Ovary (tissue), 9 donors: ENCODE data around the gene OTULIN. TPM values are rescaled to one million over a fixed set of nuclear protein-coding genes. Genes with fewer than 3 reads are reported as not detected.

Experiments used
- DNase-seq, 5 donors: peaks; one replicate each; pipeline ENCODE4 v3.0.0-alpha.2; 2019 to 2020
- H3K27ac ChIP-seq, 2 donors: fragments of 200-600 bp; one replicate each; pipeline versions ENCODE4 v1.5.1 to v1.8.0; 2019 to 2022
- H3K27me3 ChIP-seq: fragments of 200-600 bp; one replicate; pipeline ENCODE4 v1.8.0; 2022
- H3K36me3 ChIP-seq: fragments of 200-600 bp; sonication (generic); one replicate; pipeline ENCODE4 v1.5.1; 2019
- H3K4me1 ChIP-seq: one replicate; pipeline ENCODE4 v1.8.1; 2013; ENCODE audit warnings: mild to moderate bottlenecking, moderate library complexity; ENCODE audit not compliant: insufficient read depth
- H3K4me3 ChIP-seq: fragments of 200-600 bp; sonication (generic); one replicate; pipeline ENCODE4 v1.5.1; 2017
- H3K9me3 ChIP-seq, 2 donors: fragments of 200-600 bp in 1 of 2; sonication (generic) in 1 of 2; one replicate each; pipeline versions ENCODE4 v1.5.1 to v1.8.1; 2013 to 2019; ENCODE audit warnings: mild to moderate bottlenecking in 1 of 2, moderate library complexity in 1 of 2
- EP300 ChIP-seq: sonication (generic); formaldehyde crosslinking; IDR thresholded peaks from one replicate; pipeline ENCODE4 v1.6.1; 2017; ENCODE audit warnings: antibody characterized with exemption
- POLR2A ChIP-seq: fragments of 450-650 bp; IDR thresholded peaks from one replicate; pipeline ENCODE4 v1.6.1; 2017; ENCODE audit warnings: antibody characterized with exemption, mild to moderate bottlenecking, moderate library complexity
- WGBS, 3 donors: extraction: QIAGEN DNeasy Blood & Tissue Kit in 1 of 3; methylation state at CpG; one replicate each; pipeline versions ENCODE4 v1.1.5 to v1.1.7; 2013 to 2017; 5-methylcytosine and 5-hydroxymethylcytosine counted together
- intact Hi-C, 4 donors: fragments of 100-400 bp; cut with DNase I; formaldehyde crosslinking; loops; one replicate each; pipeline versions ENCODE4 v1.11.0 to v1.15.1; 2022 to 2023
- polyA plus RNA-seq, 2 donors: library from polyadenylated mRNA; stranded (reverse); fragments of 200-250 nt in 1 of 2; fragments of 350-450 nt in 1 of 2; fragmentation: Illumina TruSeq in 1 of 2; extraction: RNeasy Lipid Tissue Mini Kit (QIAGEN cat#74804) in 1 of 2; gene quantifications; one replicate each; pipeline ENCODE4 v1.2.3, GENCODE V29; 2013 to 2014
- total RNA-seq, 7 donors: library from RNA; depleted of rRNA in 2 of 7; stranded (reverse); fragments of >200 nt in 2 of 7; fragmentation: NEBNext Ultra II Directional in 3 of 7; extraction: Animal tissue kit (Norgen Biotek cat#: 25700) in 3 of 7; gene quantifications; one replicate each; pipeline versions ENCODE4 v1.1.0 to v1.2.4, GENCODE V29; 2016 to 2023
- TF ChIP-seq, protein P1 (sequence below), 3 donors: fragments of 450-650 bp in 2 of 3; fragments of 200-600 bp in 1 of 3; IDR thresholded peaks; one replicate each; pipeline versions ENCODE4 v1.5.1 to v1.8.0; 2016 to 2022; ENCODE audit warnings: antibody characterized with exemption in 3 of 3, mild to moderate bottlenecking in 1 of 3
- donor health status: DM: no; HTN: no; CAD: no; lungs with moderate emphysema.
- donor health status: DM: no; HTN: no; CAD: no.
- donor health status: Bipolar disorder and iron deficiency.
- donor health status: DM: yes; HTN: yes; CAD: no.
- donor health status: DM: no; HTN: no; CAD: no.
- donor health status: DM: yes; HTN: yes; CAD: no.

OTULIN gene
- total and polyA plus RNA-seq, 9 donors: 4.1 to 29.3 (median 23.3) TPM

DNA sequence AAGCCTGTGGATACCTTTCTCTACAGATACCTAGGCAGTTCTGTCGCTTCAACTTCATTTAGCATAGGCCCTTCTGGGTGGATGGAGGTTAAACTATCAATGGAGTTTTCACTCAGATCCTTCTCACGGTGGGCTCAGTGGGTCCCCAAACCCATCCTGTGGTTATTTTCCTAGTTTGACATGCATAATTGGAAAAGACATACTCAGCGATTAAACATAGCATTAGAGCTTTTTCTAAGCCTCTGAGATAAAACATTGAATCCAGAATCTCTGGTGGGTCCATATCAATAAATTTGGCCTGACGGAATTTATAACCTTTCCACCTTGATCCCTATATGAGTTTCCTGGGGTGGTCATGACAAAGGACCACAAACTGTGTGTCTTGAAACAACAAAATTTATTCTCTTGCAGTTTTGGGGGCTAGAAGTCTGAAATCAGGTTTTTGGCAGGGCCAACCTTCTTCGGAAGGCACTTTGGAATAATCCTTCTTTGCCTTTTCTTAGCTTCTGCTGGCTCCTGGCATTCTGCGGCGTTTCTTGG, 1.7 kb upstream of the OTULIN start:
- Histone ChIP-seq H3K9me3 (no peaks in the 10 kb centered on the region), H3K36me3 (no peaks in the 10 kb centered on the region), H3K4me1 (peaks cover 4% of the 10 kb centered on the region), H3K4me3 (no peak overlapping the region), H3K27ac (no peak overlapping the region), H3K27me3 (no peaks in the 10 kb centered on the region)
- WGBS, 3 donors: 97 to 98% (median 98%) methylated on average over 7 of the region's 7 CpGs
- no peak for DNase-seq
- no peak for TF ChIP-seq POLR2A
- TF ChIP-seq, protein P1, sequence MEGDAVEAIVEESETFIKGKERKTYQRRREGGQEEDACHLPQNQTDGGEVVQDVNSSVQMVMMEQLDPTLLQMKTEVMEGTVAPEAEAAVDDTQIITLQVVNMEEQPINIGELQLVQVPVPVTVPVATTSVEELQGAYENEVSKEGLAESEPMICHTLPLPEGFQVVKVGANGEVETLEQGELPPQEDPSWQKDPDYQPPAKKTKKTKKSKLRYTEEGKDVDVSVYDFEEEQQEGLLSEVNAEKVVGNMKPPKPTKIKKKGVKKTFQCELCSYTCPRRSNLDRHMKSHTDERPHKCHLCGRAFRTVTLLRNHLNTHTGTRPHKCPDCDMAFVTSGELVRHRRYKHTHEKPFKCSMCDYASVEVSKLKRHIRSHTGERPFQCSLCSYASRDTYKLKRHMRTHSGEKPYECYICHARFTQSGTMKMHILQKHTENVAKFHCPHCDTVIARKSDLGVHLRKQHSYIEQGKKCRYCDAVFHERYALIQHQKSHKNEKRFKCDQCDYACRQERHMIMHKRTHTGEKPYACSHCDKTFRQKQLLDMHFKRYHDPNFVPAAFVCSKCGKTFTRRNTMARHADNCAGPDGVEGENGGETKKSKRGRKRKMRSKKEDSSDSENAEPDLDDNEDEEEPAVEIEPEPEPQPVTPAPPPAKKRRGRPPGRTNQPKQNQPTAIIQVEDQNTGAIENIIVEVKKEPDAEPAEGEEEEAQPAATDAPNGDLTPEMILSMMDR (IDR thresholded peaks at IDR 0.05): no peak
- no peak for TF ChIP-seq EP300
- intact Hi-C loops: no loop called here

DNA sequence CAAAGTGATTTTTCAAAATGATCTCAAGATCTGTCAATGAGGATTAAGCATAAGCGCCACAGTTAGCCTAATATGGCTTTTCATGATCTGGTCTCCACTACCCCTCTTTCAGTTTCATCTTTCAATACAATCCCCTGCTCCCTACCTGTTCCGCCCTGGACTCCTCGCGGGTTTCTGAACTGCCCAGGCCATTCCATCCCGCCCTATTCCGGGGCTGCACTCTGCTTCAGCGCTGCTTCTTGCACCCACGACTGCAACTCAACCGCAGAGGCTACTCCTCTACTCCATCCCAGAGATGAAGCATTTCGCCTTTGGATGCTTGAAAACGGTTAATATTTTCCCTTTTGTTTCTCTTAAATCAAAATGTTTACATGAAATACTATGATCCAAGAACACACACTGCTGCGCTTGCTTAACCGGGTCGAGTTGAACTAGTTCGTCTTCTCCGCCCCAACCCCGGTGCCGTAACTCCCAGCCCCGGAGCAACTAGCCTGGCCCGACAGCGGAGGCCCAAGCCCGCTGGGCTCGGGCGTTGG, 716 bp upstream of the OTULIN start:
- peak overlapping the region; percentile 56 to 88 for H3K27ac ChIP-seq
- WGBS, 3 donors: 1% methylated on average over 24 of the region's 24 CpGs
- H3K4me1 ChIP-seq: peaks cover 4% of the 10 kb centered on the region
- no peaks in the 10 kb centered on the region for H3K27me3 ChIP-seq
- intact Hi-C loops: no loop called here
- no peaks in the 10 kb centered on the region for H3K9me3 ChIP-seq
- TF ChIP-seq POLR2A: no peak
- peak overlapping the region; percentile 79 for H3K4me3 ChIP-seq
- peak in 1 of 5 donors; percentile 20 for DNase-seq
- H3K36me3 ChIP-seq: no peaks in the 10 kb centered on the region

DNA sequence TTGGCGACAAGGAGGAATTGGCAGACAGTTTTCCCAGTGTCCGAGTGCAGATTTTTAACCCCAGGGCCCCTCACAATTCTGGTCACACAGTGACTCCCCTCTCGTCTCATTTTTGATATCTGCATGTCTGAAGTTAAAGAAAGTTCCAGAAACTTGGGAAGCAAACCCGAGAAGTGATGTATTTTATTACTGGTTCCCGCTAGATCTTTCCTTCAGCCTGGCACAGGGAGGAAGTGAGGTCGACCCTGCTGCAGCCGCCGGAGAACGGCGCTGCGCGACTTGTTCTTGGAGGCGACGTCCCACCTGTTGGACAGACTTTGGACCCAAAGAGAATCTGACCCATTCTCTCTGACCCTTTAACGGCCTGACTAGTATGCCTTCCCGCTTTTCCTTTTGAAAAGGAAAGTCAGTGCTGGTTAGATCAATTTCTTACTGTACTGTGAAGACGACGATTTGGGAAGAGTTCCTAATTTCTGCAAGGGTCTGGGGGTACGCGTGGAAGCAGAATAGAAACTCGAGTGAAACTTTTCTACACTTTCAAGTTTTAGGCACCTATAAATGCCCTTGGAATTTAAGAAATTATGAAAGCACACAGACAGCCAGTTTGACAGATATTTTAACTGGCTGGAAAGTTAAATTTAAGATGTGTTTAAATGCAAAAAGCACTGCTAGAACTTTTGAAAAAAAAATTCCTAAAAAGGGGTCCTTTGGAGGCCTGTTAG, 744 bp downstream of the OTULIN start:
- H3K4me1 ChIP-seq: peaks cover 4% of the 10 kb centered on the region
- H3K9me3 ChIP-seq: no peaks in the 10 kb centered on the region
- TF ChIP-seq POLR2A (no peak), EP300 (no peak)
- TF ChIP-seq, protein P1 (IDR thresholded peaks at IDR 0.05): no peak
- intact Hi-C loops: no loop called here
- H3K36me3 ChIP-seq: no peaks in the 10 kb centered on the region
- 1 to 2% (median 1%) methylated on average over 21 of the region's 21 CpGs for WGBS, 3 donors
- peak in 2 of 5 donors; percentile 16 to 30 for DNase-seq
- no peaks in the 10 kb centered on the region for H3K27me3 ChIP-seq
- peak overlapping the region; percentile 79 for H3K4me3 ChIP-seq
- peak overlapping the region in 1 of 2 donors; percentile 88 for H3K27ac ChIP-seq

DNA sequence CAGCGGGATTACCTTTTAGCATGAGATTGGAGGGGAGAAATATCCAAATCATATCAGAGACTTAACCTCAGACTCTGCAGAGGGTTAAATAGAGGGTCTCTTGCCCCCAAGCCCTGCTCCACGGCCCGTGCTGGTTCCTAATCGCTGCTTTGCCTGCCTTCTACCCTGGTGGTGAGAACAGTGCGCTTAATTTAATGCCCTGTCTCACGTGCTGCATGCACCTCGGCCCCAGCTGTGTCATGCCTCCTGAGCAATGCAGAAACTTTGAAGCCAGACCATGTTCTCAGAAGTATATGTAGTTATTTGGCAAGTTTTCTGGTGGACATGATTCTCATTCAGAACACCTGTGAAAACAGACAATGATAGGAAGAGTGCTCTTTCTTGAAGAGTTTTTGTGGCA, 1.4 kb downstream of the OTULIN start:
- H3K4me1 ChIP-seq: peaks cover 4% of the 10 kb centered on the region
- intact Hi-C loops: no loop called here
- H3K27ac ChIP-seq: no peak overlapping the region

More for the DNA sequence above, 1.4 kb downstream of the OTULIN start:
- Histone ChIP-seq H3K27me3 (no peaks in the 10 kb centered on the region), H3K4me3 (peak overlapping the region; percentile 79), H3K9me3 (no peaks in the 10 kb centered on the region), H3K36me3 (no peaks in the 10 kb centered on the region)
- no peak for TF ChIP-seq POLR2A
- no peak for TF ChIP-seq EP300
- TF ChIP-seq, protein P1 (IDR thresholded peaks at IDR 0.05): no peak
- DNase-seq: no peak
- 24 to 36% (median 24%) methylated on average over 7 of the region's 7 CpGs for WGBS, 3 donors
